Stimulated activated CD4-positive, alpha-beta T cell treated with anti-CD3 and anti-CD28 coated beads, Interleukin-12 subunit alpha, Interleukin-12 subunit beta, amount 100 ng/mL, for 24 hours (primary cell): ENCODE results near the gene LILRA2.
"Not testable (repeated sequence)": the region's sequence is repeated elsewhere in the genome, so short reads cannot be mapped to it uniquely, and the experiment has no call there.

Experiments used
- DNase-seq, 2 experiments: peaks; one replicate each; pipeline ENCODE4 v3.0.0-alpha.2; 2020; ENCODE audit warnings: low read depth in 2 of 2

LILRA2 gene

GRCh38 chr19:54571715-54572615 lies 1.6 kb upstream of the LILRA2 start:
- not testable (repeated sequence) for DNase-seq

GRCh38 chr19:54572696-54573311 lies 786 bp upstream of the LILRA2 start:
- no peak for DNase-seq

GRCh38 chr19:54574051-54574450 lies 461 bp downstream of the LILRA2 start:
- no peak for DNase-seq

- no peak for DNase-seq
These were observed 1.0 kb downstream of the LILRA2 start for GRCh38 chr19:54574527-54575056.

GRCh38 chr19:54575205-54575604 lies 1.6 kb downstream of the LILRA2 start:
- DNase-seq, result not testable (repeated sequence)

- no peak for DNase-seq
These were observed 2.9 kb downstream of the LILRA2 start for GRCh38 chr19:54576411-54576976.

- no peak for DNase-seq
These were observed 3.7 kb downstream of the LILRA2 start for GRCh38 chr19:54577334-54577733.

- DNase-seq, result not testable (repeated sequence)
These were observed 4.7 kb downstream of the LILRA2 start for GRCh38 chr19:54578268-54578667.

GRCh38 chr19:54586397-54586796 lies 12.8 kb downstream of the LILRA2 start:
- DNase-seq, result no peak

- no peak for DNase-seq
These were observed 13.4 kb downstream of the LILRA2 start for GRCh38 chr19:54587026-54587425.

- DNase-seq, result not testable (repeated sequence)
These were observed 19.9 kb downstream of the LILRA2 start, which contains the start of gene LILRA1 for GRCh38 chr19:54593445-54593844. Gene LILRA1 (plus strand): TSS chr19:54593632. CDS start chr19:54594245, 613 bp downstream.

- DNase-seq, result not testable (repeated sequence)
These were observed 20.5 kb downstream of the LILRA2 start for GRCh38 chr19:54593931-54594626.

- no peak for DNase-seq
These were observed 21.1 kb downstream of the LILRA2 start for GRCh38 chr19:54594737-54595136.

GRCh38 chr19:54595680-54596436 lies 22.3 kb downstream of the LILRA2 start:
- DNase-seq, result not testable (repeated sequence)

GRCh38 chr19:54600212-54600611 lies 26.6 kb downstream of the LILRA2 start:
- no peak for DNase-seq

- DNase-seq, result no peak
These were observed 32.6 kb downstream of the LILRA2 start for GRCh38 chr19:54606230-54606629.

GRCh38 chr19:54606891-54607784 lies 33.5 kb downstream of the LILRA2 start:
- DNase-seq, result no peak

GRCh38 chr19:54607785-54608150 lies 34.2 kb downstream of the LILRA2 start:
- DNase-seq, result no peak

GRCh38 chr19:54608205-54608604 lies 34.6 kb downstream of the LILRA2 start:
- DNase-seq, result no peak

- no peak for DNase-seq
These were observed 35.2 kb downstream of the LILRA2 start for GRCh38 chr19:54608792-54609191.
